Mammary epithelial cell (primary cell): Measurements from ENCODE around the gene AKT2.

ENCODE experiments used
- EZH2 ChIP-seq: IDR thresholded peaks from 2 replicates; pipeline ENCODE4 v1.6.1; 2012; ENCODE audit warnings: low read length, inconsistent platforms, borderline replicate concordance
- TF ChIP-seq, protein P1 (sequence below), 2 donors: IDR thresholded peaks in 1 of 2; conservative IDR thresholded peaks in 1 of 2; 2 replicates each; pipeline ENCODE4 v1.5.1; 2011 to 2012; ENCODE audit warnings: inconsistent platforms in 2 of 2, low read length in 2 of 2, mild to moderate bottlenecking in 2 of 2, control low read depth in 1 of 2, low read depth in 1 of 2; ENCODE audit not compliant: insufficient read depth in 1 of 2; ENCODE audit errors: extremely low read depth in 1 of 2

DNA sequence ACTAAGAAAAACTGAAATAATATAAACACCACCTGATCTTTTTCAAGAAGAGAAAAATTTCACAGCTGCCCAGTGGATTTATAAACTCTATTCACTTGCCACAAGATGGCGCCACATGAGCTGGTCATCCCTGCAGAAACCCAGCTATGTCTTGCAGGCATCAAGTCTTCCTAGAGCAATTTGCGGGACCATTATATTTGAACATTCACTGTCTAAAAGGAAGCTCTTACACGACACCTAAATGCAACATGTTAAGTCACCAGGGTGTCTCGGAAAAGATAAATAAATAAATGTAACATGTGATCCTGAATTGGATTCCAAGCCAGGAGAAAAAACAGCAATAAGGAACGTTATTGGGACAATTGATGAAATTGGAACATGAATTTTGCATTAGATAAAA, 20.3 kb upstream of the AKT2 start:
- TF ChIP-seq, protein P1, sequence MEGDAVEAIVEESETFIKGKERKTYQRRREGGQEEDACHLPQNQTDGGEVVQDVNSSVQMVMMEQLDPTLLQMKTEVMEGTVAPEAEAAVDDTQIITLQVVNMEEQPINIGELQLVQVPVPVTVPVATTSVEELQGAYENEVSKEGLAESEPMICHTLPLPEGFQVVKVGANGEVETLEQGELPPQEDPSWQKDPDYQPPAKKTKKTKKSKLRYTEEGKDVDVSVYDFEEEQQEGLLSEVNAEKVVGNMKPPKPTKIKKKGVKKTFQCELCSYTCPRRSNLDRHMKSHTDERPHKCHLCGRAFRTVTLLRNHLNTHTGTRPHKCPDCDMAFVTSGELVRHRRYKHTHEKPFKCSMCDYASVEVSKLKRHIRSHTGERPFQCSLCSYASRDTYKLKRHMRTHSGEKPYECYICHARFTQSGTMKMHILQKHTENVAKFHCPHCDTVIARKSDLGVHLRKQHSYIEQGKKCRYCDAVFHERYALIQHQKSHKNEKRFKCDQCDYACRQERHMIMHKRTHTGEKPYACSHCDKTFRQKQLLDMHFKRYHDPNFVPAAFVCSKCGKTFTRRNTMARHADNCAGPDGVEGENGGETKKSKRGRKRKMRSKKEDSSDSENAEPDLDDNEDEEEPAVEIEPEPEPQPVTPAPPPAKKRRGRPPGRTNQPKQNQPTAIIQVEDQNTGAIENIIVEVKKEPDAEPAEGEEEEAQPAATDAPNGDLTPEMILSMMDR (conservative IDR thresholded peaks at IDR 0.05 in 1 of 2, IDR thresholded peaks at IDR 0.05 in 1 of 2; ENCODE audit: extremely low read depth in 1 of 2, insufficient read depth in 1 of 2, low read depth in 1 of 2, low read length in 2 of 2): peak; percentile 72 to 78
- TF ChIP-seq EZH2: no peak
